HepG2 (cell line): ENCODE results near the gene CDK18. TPM values are rescaled to one million over a fixed set of nuclear protein-coding genes. Genes with fewer than 3 reads are reported as not detected.

Experiments used
- ADNP ChIP-seq: sonication (generic); formaldehyde crosslinking; IDR thresholded peaks from 2 replicates; pipeline ENCODE4 v1.4.0; 2020; ENCODE audit warnings: missing genetic modification reagents
- ATF7 ChIP-seq, 2 experiments: fragments of 450-650 bp in 1 of 2; sonication (generic) in 1 of 2; formaldehyde crosslinking in 1 of 2; IDR thresholded peaks; 2 replicates each; pipeline versions ENCODE4 v1.4.0 to v1.6.1; 2016 to 2020; ENCODE audit warnings: antibody characterized with exemption in 1 of 2, mild to moderate bottlenecking in 1 of 2, missing genetic modification reagents in 1 of 2
- CREB1 ChIP-seq, 2 experiments: fragments of 450-650 bp in 1 of 2; IDR thresholded peaks; 2 replicates each; pipeline ENCODE4 v1.6.1; 2016 to 2017; ENCODE audit warnings: control low read depth in 1 of 2, mild to moderate bottlenecking in 1 of 2, missing compliant biosample characterization in 1 of 2, missing genetic modification characterization in 1 of 2
- KAT2B ChIP-seq: fragments of 150-350 bp; IDR thresholded peaks from 2 replicates; pipeline ENCODE4 v1.6.1; 2014; ENCODE audit warnings: low read depth, low read length, borderline replicate concordance
- MAFF ChIP-seq: IDR thresholded peaks from 2 replicates; pipeline ENCODE4 v1.6.1; 2011; ENCODE audit warnings: low read depth, low read length, improper control_type of control experiment
- MAFG ChIP-seq: sonication (generic); formaldehyde crosslinking; IDR thresholded peaks from 2 replicates; pipeline ENCODE4 v1.5.1; 2020; ENCODE audit warnings: mild to moderate bottlenecking, missing genetic modification reagents
- MTERF4 ChIP-seq: sonication (generic); formaldehyde crosslinking; IDR thresholded peaks from 2 replicates; pipeline ENCODE4 v1.8.0; 2023; ENCODE audit warnings: mild to moderate bottlenecking, missing genetic modification reagents
- NFE2 ChIP-seq: sonication (generic); formaldehyde crosslinking; IDR thresholded peaks from 2 replicates; pipeline ENCODE4 v1.4.0; 2020; ENCODE audit warnings: missing genetic modification reagents
- NKX3-1 ChIP-seq: sonication (generic); formaldehyde crosslinking; IDR thresholded peaks from 2 replicates; pipeline ENCODE4 v1.5.0; 2020; ENCODE audit warnings: missing genetic modification reagents
- SOX5 ChIP-seq: IDR thresholded peaks from 2 replicates; pipeline ENCODE4 v1.6.1; 2016; ENCODE audit warnings: borderline replicate concordance
- SRY ChIP-seq: sonication (generic); formaldehyde crosslinking; IDR thresholded peaks from 2 replicates; pipeline ENCODE4 v1.8.0; 2022; ENCODE audit warnings: mild to moderate bottlenecking, missing genetic modification reagents
- TFAP4 ChIP-seq: sonication (generic); IDR thresholded peaks from 2 replicates; pipeline ENCODE4 v1.6.1; 2016; ENCODE audit warnings: low read depth, borderline replicate concordance
- THAP7 ChIP-seq: sonication (generic); formaldehyde crosslinking; IDR thresholded peaks from 2 replicates; pipeline ENCODE4 v1.8.1; 2023; ENCODE audit warnings: mild to moderate bottlenecking, missing genetic modification reagents
- ZBTB3 ChIP-seq: sonication (generic); formaldehyde crosslinking; IDR thresholded peaks from 2 replicates; pipeline ENCODE4 v1.4.0; 2020; ENCODE audit warnings: low read depth, mild to moderate bottlenecking, moderate library complexity, missing genetic modification reagents, borderline replicate concordance
- ZBTB43 ChIP-seq: sonication (generic); formaldehyde crosslinking; conservative IDR thresholded peaks from 2 replicates; pipeline ENCODE4 v1.4.0; 2020; ENCODE audit warnings: missing genetic modification reagents
- ZBTB7A ChIP-seq: sonication (generic); formaldehyde crosslinking; IDR thresholded peaks from 2 replicates; pipeline ENCODE4 v1.8.0; 2022; ENCODE audit warnings: mild to moderate bottlenecking, missing genetic modification reagents
- ZFYVE20 ChIP-seq: sonication (generic); formaldehyde crosslinking; IDR thresholded peaks from 2 replicates; pipeline ENCODE4 v1.8.0; 2023; ENCODE audit warnings: low read depth, mild to moderate bottlenecking, moderate library complexity, missing genetic modification reagents, borderline replicate concordance
- ZNF329 ChIP-seq: sonication (generic); formaldehyde crosslinking; IDR thresholded peaks from 2 replicates; pipeline ENCODE4 v1.9.0; 2021; ENCODE audit warnings: low read depth, mild to moderate bottlenecking, missing genetic modification reagents
- ZNF441 ChIP-seq: sonication (generic); formaldehyde crosslinking; IDR thresholded peaks from 2 replicates; pipeline ENCODE4 v1.7.0; 2021; ENCODE audit warnings: missing genetic modification reagents, borderline replicate concordance
- ZNF556 ChIP-seq: sonication (generic); formaldehyde crosslinking; IDR thresholded peaks from 2 replicates; pipeline ENCODE4 v1.4.0; 2020; ENCODE audit warnings: mild to moderate bottlenecking, missing genetic modification reagents, borderline replicate concordance
- ZNF678 ChIP-seq: sonication (generic); formaldehyde crosslinking; IDR thresholded peaks from 2 replicates; pipeline ENCODE4 v1.4.0; 2020; ENCODE audit warnings: mild to moderate bottlenecking, missing genetic modification reagents
- ZNF746 ChIP-seq: sonication (generic); formaldehyde crosslinking; IDR thresholded peaks from 2 replicates; pipeline ENCODE4 v1.8.0; 2022; ENCODE audit warnings: mild to moderate bottlenecking, missing genetic modification reagents
- ZNF841 ChIP-seq: sonication (generic); formaldehyde crosslinking; IDR thresholded peaks from 2 replicates; pipeline ENCODE4 v1.8.1; 2023; ENCODE audit warnings: missing genetic modification reagents, borderline replicate concordance
- ZNF883 ChIP-seq: sonication (generic); formaldehyde crosslinking; IDR thresholded peaks from 2 replicates; pipeline ENCODE4 v1.5.1; 2020; ENCODE audit warnings: mild to moderate bottlenecking, missing genetic modification reagents; ENCODE audit errors: not compliant biosample characterization
- polyA plus RNA-seq, 8 experiments: library from polyadenylated mRNA; depleted of rRNA in 3 of 8; stranded (reverse) in 7 of 8; unstranded in 1 of 8; fragments of >200 nt; fragmentation: Illumina TruSeq in 4 of 8; extraction: Trizol in 4 of 8; gene quantifications; 2 replicates each; pipeline versions ENCODE4 v1.2.1 to v1.2.3, GENCODE V29; 2011 to 2016; ENCODE audit warnings: low read depth in 4 of 8, missing spikeins in 1 of 8, mixed read lengths in 1 of 8; ENCODE audit not compliant: insufficient read depth in 1 of 8
- total RNA-seq, 5 experiments: library from RNA; depleted of rRNA; stranded (reverse); fragments of >200 nt; fragmentation: Illumina TruSeq; extraction: Trizol; gene quantifications; 2 replicates each; pipeline ENCODE4 v1.2.3, GENCODE V29; 2016; ENCODE audit warnings: low read depth in 1 of 5

The CDK18 gene
- total and polyA plus RNA-seq, 2 of the 13 experiments (the other 11 are each of a cell fraction or from before 2014, with no cell fraction given), result 6.4 to 38.8 TPM

GRCh38 chr1:205484985-205485967 lies 19.2 kb upstream of the CDK18 start (continued):
- TF ChIP-seq ZBTB43 (CRISPR knock-in tag), result no peak
- TF ChIP-seq ATF7 (IDR thresholded peaks at IDR 0.05), result no peak
- no peak for TF ChIP-seq ATF7 (CRISPR knock-in tag; IDR thresholded peaks at IDR 0.05)
- peak; percentile 71; the same call in 1 of the 2 replicates for TF ChIP-seq SOX5
- no peak for TF ChIP-seq MAFF
- no peak for TF ChIP-seq KAT2B
- 0 out of 2 replicates have a peak, but pooled peaks have one; percentile 34 for TF ChIP-seq SRY (CRISPR knock-in tag)
- no peak for TF ChIP-seq THAP7
- TF ChIP-seq NKX3-1 (CRISPR knock-in tag), result no peak
- TF ChIP-seq TFAP4, result peak; percentile 82; the same call in 1 of the 2 replicates
- TF ChIP-seq ZFYVE20 (CRISPR knock-in tag), result no peak
- TF ChIP-seq ZBTB3 (CRISPR knock-in tag), result no peak; the same call in 1 of the 2 replicates
- TF ChIP-seq ADNP (CRISPR knock-in tag), result no peak
- TF ChIP-seq ZNF556, result peak; percentile 58; the same call in 1 of the 2 replicates
- TF ChIP-seq ZBTB7A (CRISPR knock-in tag), result peak; percentile 58; the same call in 1 of the 2 replicates
- TF ChIP-seq ZNF746 (CRISPR knock-in tag), result peak; percentile 96
- no peak for TF ChIP-seq MAFG (CRISPR knock-in tag)
- no peak for TF ChIP-seq ZNF678 (CRISPR knock-in tag)
- peak; percentile 38 for TF ChIP-seq ZNF883 (CRISPR knock-in tag)
- no peak for TF ChIP-seq ZNF441 (CRISPR knock-in tag)
- TF ChIP-seq ZNF329 (CRISPR knock-in tag), result no peak
- no peak for TF ChIP-seq ZNF841 (CRISPR knock-in tag)
- no peak for TF ChIP-seq NFE2 (CRISPR knock-in tag)
- peak; percentile 88 for TF ChIP-seq MTERF4 (CRISPR knock-in tag)
- no peak for TF ChIP-seq CREB1 (IDR thresholded peaks at IDR 0.05)
- TF ChIP-seq CREB1 (CRISPR knock-in tag; IDR thresholded peaks at IDR 0.05), result no peak
